SK-N-SH treated with all-trans-retinoic acid at 6 μM for 48 hours (cell line): ENCODE data around the gene STXBP2.

Experiments used
- ATAC-seq: fragments of 200-7000 bp; cut with Tn5 transposase; 3 replicates; pipeline ENCODE4 v1.9.1; 2020; ENCODE audit warnings: mild to moderate bottlenecking, moderate library complexity
- ARNTL ChIP-seq: fragments of 450-650 bp; formaldehyde crosslinking; IDR thresholded peaks from 2 replicates; pipeline ENCODE4 v1.5.0; 2020; ENCODE audit warnings: low read depth, mild to moderate bottlenecking, moderate library complexity, borderline replicate concordance
- CREB5 ChIP-seq: fragments of 250-450 bp; sonication (Bioruptor Pico); IDR thresholded peaks from 2 replicates; pipeline ENCODE4 v1.5.1; 2020; ENCODE audit warnings: low read depth, mild to moderate bottlenecking, moderate library complexity
- CSDC2 ChIP-seq: fragments of 250-450 bp; sonication (Bioruptor Pico); IDR thresholded peaks from 2 replicates; pipeline ENCODE4 v1.5.0; 2020; ENCODE audit warnings: mild to moderate bottlenecking, moderate library complexity
- CSRNP3 ChIP-seq: fragments of 250-450 bp; sonication (Bioruptor Pico); IDR thresholded peaks from 2 replicates; pipeline ENCODE4 v1.5.1; 2021; ENCODE audit warnings: mild to moderate bottlenecking, moderate library complexity
- ESRRG ChIP-seq: fragments of 250-450 bp; sonication (Bioruptor Pico); IDR thresholded peaks from 2 replicates; pipeline ENCODE4 v1.6.1; 2021; ENCODE audit warnings: mild to moderate bottlenecking
- GLIS3 ChIP-seq: fragments of 250-450 bp; sonication (Bioruptor Pico); IDR thresholded peaks from 2 replicates; pipeline ENCODE4 v1.5.0; 2020; ENCODE audit warnings: mild to moderate bottlenecking, moderate library complexity
- ISL1 ChIP-seq: fragments of 250-450 bp; sonication (Bioruptor Pico); IDR thresholded peaks from 2 replicates; pipeline ENCODE4 v2.1.2; 2022; ENCODE audit warnings: mild to moderate bottlenecking, moderate library complexity
- OSR1 ChIP-seq: fragments of 250-450 bp; sonication (Bioruptor Pico); IDR thresholded peaks from 2 replicates; pipeline ENCODE4 v1.8.0; 2022; ENCODE audit warnings: moderate library complexity, mild to moderate bottlenecking, inconsistent platforms
- PATZ1 ChIP-seq: fragments of 250-450 bp; sonication (Bioruptor Pico); IDR thresholded peaks from 2 replicates; pipeline ENCODE4 v1.8.0; 2020; ENCODE audit warnings: mild to moderate bottlenecking, moderate library complexity, borderline replicate concordance
- POU6F1 ChIP-seq: fragments of 250-450 bp; sonication (Bioruptor Pico); IDR thresholded peaks from 2 replicates; pipeline ENCODE4 v1.8.0; 2021; ENCODE audit warnings: low read depth, mild to moderate bottlenecking, moderate library complexity, borderline replicate concordance
- PPARA ChIP-seq: fragments of 250-450 bp; sonication (Bioruptor Pico); IDR thresholded peaks from 2 replicates; pipeline ENCODE4 v1.5.0; 2020; ENCODE audit warnings: mild to moderate bottlenecking, borderline replicate concordance
- RARB ChIP-seq: fragments of 250-450 bp; sonication (Bioruptor Pico); IDR thresholded peaks from 2 replicates; pipeline ENCODE4 v1.8.0; 2021; ENCODE audit warnings: mild to moderate bottlenecking, moderate library complexity
- SNAI2 ChIP-seq: fragments of 250-450 bp; sonication (Bioruptor Pico); IDR thresholded peaks from 2 replicates; pipeline ENCODE4 v1.5.0; 2020; ENCODE audit warnings: mild to moderate bottlenecking, moderate library complexity
- TCF4 ChIP-seq: fragments of 250-450 bp; sonication (Bioruptor Pico); IDR thresholded peaks from 2 replicates; pipeline ENCODE4 v1.8.0; 2021; ENCODE audit warnings: mild to moderate bottlenecking, moderate library complexity, borderline replicate concordance
- TOX ChIP-seq: fragments of 250-450 bp; sonication (Bioruptor Pico); IDR thresholded peaks from 2 replicates; pipeline ENCODE4 v1.8.0; 2021; ENCODE audit warnings: mild to moderate bottlenecking, moderate library complexity, borderline replicate concordance
- TSHZ2 ChIP-seq: fragments of 250-450 bp; sonication (Bioruptor Pico); IDR thresholded peaks from 2 replicates; pipeline ENCODE4 v1.5.0; 2020; ENCODE audit warnings: mild to moderate bottlenecking, moderate library complexity
- ZFP30 ChIP-seq: fragments of 450-650 bp; formaldehyde crosslinking; IDR thresholded peaks from 2 replicates; pipeline ENCODE4 v1.5.0; 2022; ENCODE audit warnings: mild to moderate bottlenecking, moderate library complexity
- ZNF565 ChIP-seq: fragments of 450-650 bp; formaldehyde crosslinking; conservative IDR thresholded peaks from 2 replicates; pipeline ENCODE4 v1.5.0; 2020; ENCODE audit warnings: low read depth, mild to moderate bottlenecking, moderate library complexity
- ZNF70 ChIP-seq: fragments of 450-650 bp; formaldehyde crosslinking; IDR thresholded peaks from 2 replicates; pipeline ENCODE4 v1.5.0; 2020; ENCODE audit warnings: mild to moderate bottlenecking, moderate library complexity
- ZNF8 ChIP-seq: fragments of 450-650 bp; formaldehyde crosslinking; IDR thresholded peaks from 2 replicates; pipeline ENCODE4 v1.5.0; 2020; ENCODE audit warnings: mild to moderate bottlenecking, moderate library complexity

STXBP2 gene

GRCh38 chr19:7676854-7677253 lies 39.9 kb downstream of the STXBP2 start, which contains the start of gene MCEMP1:
Gene MCEMP1 (plus strand): TSS chr19:7677090. CDS start chr19:7677121, 31 bp downstream.
- ATAC-seq: no peak
- no peak for TF ChIP-seq ZNF565
- TF ChIP-seq, all 23 proteins: peak for 0

- TF ChIP-seq CREB5 (CRISPR knock-in tag) (no peak), PATZ1 (CRISPR knock-in tag) (no peak), POU6F1 (CRISPR knock-in tag) (no peak), TCF4 (no peak), ESRRG (CRISPR knock-in tag) (no peak), CSDC2 (CRISPR knock-in tag) (no peak), PPARA (no peak), GLIS3 (no peak), TOX (no peak), ZFP30 (CRISPR knock-in tag) (no peak), SNAI2 (CRISPR knock-in tag) (no peak)
- TF ChIP-seq, all 23 proteins: peak for 0
- no peak for ATAC-seq
Measured at GRCh38 chr19:7677669-7678311, 40.9 kb downstream of the STXBP2 start.

GRCh38 chr19:7678971-7679751 lies 42.3 kb downstream of the STXBP2 start:
- TF ChIP-seq PPARA (no peak), ESRRG (CRISPR knock-in tag) (no peak), ZNF8 (CRISPR knock-in tag) (no peak), CREB5 (CRISPR knock-in tag) (no peak), CSDC2 (CRISPR knock-in tag) (no peak), TOX (no peak), ISL1 (CRISPR knock-in tag) (no peak), ARNTL (CRISPR knock-in tag) (no peak), CSRNP3 (CRISPR knock-in tag) (no peak), PATZ1 (CRISPR knock-in tag) (no peak), ZFP30 (CRISPR knock-in tag) (no peak), TSHZ2 (CRISPR knock-in tag) (no peak), ZNF565 (no peak), GLIS3 (no peak), RARB (CRISPR knock-in tag) (no peak), ZNF70 (CRISPR knock-in tag) (no peak), OSR1 (no peak), TCF4 (no peak), POU6F1 (CRISPR knock-in tag) (no peak)
- no peak for ATAC-seq
